Measurements from ENCODE around the gene SYNJ2.

- TF ChIP-seq CTCF (IDR thresholded peaks at IDR 0.05; ENCODE audit: low read length) (no peak), EZH2 (optimal IDR thresholded peaks at IDR 0.05; ENCODE audit: low read depth, low read length) (no peak), EZH2phosphoT487 (IDR thresholded peaks at IDR 0.05; ENCODE audit: low read length) (no peak)
These were observed 32.3 kb downstream of the SYNJ2 start for GRCh38 chr6:158013904-158014504.

All from MM.1S (cell line).